Testis (tissue), 2 donors: ENCODE data around the gene ULK3.

ENCODE experiments used
- CTCF ChIP-seq, 3 experiments: fragments of 450-650 bp in 2 of 3; fragments of 200-600 bp in 1 of 3; sonication (generic) in 1 of 3; IDR thresholded peaks; one replicate each; pipeline ENCODE4 v1.5.1; 2016 to 2019; ENCODE audit warnings: antibody characterized with exemption in 3 of 3, mild to moderate bottlenecking in 2 of 3, moderate library complexity in 1 of 3
- POLR2A ChIP-seq: fragments of 450-650 bp; IDR thresholded peaks from one replicate; pipeline ENCODE4 v1.6.1; 2017; ENCODE audit warnings: antibody characterized with exemption, mild to moderate bottlenecking, moderate library complexity

- TF ChIP-seq POLR2A (no peak), CTCF (IDR thresholded peaks at IDR 0.05) (peak in 2 of 3 experiments; percentile 50 to 63)
These were observed 7.6 kb downstream of the ULK3 start for GRCh38 chr15:74835312-74835823.
